HG03159 (cell line): ENCODE data around the gene OGFR.

Experiments used
- ATAC-seq: cut with Tn5 transposase; IDR thresholded peaks from one replicate; pipeline ENCODE4 v1.9.1; 2021; ENCODE audit warnings: mild to moderate bottlenecking, moderate library complexity; ENCODE audit not compliant: unreplicated experiment

Gene OGFR

DNA sequence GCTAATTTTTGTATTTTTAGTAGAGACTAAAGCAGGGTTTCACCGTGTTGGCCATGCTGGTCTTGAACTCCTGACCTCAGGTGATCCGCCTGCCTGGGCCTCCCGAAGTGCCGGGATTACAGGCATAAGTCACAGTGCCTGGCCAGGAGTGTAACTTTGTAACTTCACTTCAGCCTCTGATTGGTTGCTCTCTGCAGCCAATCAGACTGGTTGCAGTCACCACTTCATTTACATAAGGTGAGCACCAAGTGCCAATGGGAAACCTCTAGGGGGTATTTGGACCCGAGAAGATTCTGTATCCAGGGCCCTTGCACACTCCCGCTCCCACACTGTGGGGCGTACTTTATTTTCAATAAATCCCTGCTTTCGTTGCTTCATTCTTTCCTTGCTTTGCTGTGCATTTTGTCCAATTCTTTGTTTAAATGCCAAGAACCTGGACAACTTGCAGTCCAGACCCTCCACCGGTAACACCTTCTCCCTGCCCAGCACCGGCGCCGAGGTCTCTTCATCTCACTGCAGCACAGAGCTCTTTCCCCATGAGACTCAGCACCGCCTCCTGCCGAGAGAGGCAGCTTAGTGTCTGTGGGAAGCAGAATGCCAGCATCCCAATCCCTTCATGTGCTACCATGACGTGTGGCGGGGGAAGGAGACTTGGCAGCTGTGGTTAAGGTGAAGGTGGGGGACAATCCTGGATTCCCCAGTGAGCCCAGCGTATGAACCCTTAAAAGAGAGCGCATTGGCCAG is 22.3 kb upstream of the OGFR start:
- ATAC-seq, result no peak

DNA sequence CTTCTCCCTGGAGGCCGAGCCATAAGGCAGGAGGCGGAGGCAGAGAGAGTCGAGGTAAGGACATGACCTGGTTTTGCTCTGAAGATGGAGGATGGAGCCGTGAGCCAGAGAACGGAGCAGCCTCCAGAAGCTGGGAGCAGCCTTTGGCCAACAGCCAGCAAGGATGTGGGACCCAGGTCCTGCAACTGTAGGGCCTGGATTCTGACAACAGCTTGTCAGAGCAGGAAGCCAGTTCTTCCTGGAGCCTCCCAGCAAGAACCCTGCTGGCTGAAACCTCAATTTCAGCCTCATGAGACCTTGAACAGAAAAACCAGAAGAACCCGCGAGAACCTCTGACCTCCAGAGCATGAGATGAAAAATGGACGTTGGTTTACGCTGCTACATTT is 21.7 kb upstream of the OGFR start:
- ATAC-seq, result no peak

DNA sequence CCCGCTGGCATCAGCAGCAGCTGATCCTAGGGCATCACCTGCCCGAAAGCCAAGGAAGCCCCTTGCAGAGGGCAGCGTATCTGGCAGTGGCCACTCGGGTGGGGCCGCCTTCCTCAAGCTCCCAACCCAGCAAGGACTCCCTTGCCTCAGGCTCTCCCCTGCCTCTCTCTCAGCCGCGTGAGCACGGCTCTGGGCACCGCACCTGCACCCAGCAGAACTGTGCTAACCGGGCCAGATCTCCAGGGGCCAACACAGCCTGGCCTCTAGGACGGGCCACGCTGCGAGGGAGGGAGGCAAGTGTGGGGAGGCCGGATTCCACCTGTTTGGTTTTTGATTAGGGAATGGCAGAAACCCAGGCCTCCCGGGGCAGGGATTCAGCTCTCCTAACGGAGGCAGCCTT is 20.1 kb upstream of the OGFR start:
- ATAC-seq, result no peak

DNA sequence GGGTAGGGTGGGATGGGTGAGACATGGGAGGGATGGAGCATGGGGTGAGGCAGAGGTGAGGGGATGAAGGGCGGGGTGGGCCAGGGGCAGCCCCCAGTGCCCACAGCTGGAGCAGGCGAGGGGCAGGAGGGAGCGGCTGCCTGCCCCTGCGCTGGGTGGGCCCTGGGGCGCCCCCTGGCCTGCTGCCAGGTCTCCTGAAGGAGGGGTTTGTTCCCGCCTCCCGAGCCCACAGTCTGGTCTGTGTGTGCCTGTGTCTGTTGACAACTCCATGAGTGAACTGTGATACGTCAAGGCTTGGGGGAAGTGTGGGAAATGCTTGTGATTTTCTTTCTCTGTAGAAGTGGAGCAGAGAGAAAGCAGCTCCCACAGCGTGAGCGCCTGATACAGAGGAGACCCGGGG is 19.2 kb upstream of the OGFR start:
- ATAC-seq, result no peak

DNA sequence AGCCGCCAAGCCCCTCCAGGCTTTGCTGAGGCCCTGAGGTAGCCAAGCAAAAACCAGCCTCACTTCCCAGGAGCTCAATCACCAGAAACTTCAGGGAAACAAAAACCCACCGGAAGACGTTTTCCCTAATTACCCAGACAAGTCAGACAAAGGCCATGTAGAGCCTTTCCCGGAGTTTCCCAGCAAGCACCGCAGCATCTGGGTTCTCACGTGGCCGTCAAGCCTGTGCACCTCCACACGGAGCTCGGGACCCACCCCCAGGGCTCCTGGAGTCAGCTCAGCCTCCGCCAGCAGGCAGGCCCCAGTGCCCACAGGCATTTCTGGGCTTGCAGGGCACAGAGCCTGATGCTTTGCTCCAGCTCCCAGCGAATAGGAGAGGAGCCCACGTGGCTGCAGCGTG is 18.5 kb upstream of the OGFR start:
- ATAC-seq, result no peak

DNA sequence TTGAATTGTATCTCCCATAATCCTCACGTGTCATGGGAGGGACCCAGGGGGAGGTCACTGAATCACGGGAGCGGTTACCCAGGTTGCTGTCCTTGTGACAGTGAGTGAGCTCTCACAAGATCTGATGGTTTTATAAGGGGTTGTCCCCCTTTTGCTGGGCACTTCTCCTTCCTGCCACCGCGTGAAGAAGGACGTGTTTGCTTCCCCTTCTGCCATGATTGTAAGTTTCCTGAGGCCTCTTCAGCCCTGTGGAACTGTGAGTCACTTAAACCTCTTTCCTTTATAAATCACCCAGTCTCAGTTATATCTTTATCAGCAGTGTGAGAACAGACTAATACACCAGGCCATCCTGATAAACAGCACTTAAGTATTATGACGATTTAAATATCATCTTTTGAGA is 17.3 kb upstream of the OGFR start:
- ATAC-seq, result no peak

DNA sequence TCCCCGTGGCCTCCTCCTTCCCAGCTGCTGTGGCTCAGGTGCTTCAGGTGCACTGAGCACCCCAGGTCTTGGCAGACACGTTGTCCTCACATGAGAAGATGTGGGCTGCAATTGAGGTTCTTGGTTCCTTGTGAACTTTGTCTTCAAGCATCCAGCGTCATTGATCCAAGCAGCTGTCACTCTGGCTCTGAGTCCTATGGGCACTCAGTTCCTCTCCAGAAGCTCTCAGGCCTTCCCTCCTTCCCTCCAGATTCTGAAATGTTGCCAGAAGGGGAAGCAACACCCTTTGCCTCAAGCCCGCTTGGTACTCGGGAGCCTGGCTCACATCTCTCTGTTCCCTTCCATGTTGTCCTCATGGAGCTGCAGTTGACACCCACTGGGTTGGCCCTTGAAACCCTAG is 16.8 kb upstream of the OGFR start:
- no peak for ATAC-seq

DNA sequence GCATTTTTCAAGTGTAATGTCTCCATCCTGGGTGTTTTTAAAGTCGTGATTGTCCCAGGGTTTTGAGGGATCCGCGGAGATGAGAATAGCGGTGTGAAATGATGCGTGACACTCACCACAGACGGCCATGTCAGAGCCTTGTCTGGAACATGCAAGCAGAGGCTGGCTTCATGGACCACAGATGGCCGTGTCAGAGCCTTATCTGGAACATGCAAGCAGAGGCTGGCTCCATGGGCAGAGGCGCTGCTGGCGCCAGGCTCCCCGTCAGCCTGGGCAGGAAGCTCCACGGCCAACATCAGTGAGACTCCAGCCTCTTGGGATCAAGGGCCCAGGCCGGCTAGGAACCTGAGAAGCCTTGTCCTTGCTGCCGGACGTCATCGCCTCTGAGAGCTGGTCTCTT is 16.0 kb upstream of the OGFR start:
- ATAC-seq, result no peak

DNA sequence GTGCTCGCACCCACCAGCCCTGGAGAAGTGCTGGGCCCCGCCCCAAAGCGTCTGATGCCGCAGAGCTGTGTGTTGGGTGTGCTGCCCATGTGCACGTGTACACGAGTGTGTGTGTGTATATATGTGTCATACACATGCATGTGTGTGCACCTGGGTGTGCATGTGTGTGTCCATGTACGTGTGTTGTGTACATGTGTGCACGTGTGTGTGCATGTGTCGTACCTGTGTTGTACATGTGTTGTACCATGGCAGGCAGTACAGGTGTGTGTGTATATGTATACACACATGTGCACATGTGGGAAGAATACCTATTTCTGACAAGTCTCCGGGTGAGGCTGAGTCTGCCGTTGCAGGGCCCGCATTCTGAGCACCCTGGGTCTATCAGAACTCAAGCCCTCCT is 14.6 kb upstream of the OGFR start:
- ATAC-seq, result no peak

DNA sequence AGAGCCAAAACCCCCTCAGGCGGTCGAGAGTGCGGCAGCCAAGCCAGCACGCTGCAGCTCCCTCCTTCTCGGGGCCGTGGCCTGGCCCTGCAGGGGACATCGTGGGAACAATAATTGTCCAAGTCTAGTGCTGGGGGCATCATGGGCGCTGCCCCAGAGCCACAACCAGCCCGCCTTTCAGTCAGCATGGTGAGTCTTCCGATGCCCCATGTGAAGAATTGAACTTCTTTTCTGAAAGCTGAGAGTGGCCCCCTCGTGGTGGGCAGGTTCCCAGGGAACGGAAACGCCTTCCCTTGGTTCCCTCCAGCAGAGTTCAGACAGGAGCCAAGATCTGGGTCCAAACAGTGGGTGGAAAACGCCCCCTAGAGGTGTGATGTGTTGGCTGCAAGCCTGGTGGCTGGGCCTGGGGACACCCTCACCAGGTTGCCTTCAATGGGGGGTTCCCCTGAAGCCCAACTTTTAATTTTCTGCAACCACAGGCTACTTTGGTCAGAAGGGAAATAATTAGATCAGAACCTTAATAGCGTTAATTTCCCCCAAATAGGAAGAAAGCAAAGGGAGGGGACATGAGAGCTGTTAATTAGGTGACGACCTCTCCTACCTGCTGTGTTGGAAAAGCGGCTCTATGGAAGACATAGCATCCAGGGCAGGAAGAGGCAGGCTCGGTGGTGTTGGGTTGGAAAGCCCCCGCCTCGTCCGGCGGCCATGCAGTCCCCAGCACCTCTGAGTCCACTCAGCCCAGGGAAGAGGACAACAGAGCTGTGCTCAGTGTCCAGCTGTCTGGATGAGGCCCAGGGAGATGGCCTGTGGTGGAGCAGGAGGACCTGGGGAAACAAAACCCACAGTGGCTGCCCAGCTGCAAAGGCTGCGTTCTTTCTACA is 13.1 kb upstream of the OGFR start:
- ATAC-seq, result no peak

DNA sequence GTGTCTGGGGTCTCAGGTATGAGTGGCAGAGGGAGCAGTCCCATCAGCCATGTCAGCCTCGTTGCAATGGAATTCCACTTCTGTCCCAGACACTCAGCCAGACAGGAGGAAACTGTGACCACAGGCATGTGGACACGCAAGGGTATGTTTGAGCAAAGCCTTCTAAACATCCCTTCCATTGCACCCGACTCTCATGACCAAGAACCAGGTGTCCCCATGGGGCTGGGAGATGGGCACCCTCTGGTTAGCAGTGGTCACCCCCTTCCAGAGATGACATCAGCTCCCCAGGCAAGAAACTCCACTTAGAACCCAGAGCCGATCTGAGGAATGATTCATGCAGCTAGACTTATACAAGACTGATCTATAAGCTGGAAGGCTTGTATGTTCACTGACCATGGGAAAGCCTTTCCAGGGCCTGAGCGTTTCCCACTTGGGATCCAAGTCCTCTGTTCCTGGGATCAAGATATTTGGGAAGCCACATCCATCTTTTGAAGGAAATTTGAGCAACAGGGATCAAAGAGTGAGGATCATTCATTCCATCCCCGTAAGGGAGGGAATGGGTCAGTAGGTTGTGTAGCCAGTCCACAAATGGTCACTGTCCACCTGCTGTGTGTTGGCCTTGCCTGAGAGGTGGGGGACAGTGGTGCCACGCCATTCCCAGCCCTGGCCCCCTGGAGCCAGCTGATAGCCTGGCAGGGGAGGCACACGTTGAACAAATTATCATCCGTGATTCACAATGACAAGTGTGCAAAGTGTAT is 12.3 kb upstream of the OGFR start:
- no peak for ATAC-seq

DNA sequence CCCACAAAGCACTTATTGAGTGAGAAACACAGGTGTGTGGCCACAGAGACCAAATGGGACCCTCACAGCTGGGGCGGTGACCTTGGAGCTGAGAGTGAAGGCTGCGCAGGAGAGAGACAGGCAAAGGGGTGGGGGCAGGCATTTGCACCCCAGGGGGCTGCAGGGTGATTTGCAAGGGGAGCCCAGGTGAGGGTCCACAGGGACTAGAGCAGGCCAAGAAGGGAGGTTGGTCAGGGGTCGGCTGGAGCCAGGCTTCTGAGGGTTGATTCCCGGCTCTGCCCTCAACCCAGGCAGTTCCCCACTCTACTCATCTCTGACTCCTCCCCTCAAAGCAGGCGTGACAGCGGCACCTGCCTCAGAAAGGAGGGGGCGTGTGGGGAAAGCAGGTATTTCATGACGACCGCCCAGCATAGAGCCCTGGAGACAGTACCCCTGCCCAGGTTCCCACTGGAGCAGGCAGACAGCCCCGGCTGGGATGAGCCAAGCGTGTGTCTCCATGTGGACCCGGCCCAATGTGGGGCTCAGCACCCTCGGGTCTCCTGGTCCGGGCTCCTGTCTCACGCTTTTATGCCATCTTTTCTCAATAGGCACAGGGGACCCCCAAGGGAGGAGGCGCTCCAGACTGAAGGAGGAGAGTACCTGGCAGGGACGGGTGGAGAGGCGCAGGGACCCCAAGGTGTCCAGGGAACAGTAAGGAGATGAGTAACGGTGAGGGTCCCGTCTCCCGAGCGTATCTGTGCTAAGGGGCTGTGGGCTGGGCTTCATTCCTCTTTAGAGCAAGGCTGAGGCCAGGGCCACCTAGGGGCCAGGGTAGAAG is 11.5 kb upstream of the OGFR start:
- no peak for ATAC-seq

DNA sequence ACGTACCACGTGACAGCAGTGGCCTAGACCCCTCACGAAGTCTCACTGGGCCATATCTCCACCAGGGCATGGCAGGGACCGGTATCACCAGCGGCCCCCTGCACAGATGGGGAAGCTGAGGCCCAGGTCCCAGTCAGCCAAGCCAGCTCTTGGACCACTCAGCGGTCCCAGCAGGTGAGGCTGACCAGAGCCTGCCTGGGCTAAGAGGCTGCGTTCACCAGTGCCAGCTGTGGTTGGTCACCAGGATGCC is 11.0 kb upstream of the OGFR start:
- no peak for ATAC-seq

DNA sequence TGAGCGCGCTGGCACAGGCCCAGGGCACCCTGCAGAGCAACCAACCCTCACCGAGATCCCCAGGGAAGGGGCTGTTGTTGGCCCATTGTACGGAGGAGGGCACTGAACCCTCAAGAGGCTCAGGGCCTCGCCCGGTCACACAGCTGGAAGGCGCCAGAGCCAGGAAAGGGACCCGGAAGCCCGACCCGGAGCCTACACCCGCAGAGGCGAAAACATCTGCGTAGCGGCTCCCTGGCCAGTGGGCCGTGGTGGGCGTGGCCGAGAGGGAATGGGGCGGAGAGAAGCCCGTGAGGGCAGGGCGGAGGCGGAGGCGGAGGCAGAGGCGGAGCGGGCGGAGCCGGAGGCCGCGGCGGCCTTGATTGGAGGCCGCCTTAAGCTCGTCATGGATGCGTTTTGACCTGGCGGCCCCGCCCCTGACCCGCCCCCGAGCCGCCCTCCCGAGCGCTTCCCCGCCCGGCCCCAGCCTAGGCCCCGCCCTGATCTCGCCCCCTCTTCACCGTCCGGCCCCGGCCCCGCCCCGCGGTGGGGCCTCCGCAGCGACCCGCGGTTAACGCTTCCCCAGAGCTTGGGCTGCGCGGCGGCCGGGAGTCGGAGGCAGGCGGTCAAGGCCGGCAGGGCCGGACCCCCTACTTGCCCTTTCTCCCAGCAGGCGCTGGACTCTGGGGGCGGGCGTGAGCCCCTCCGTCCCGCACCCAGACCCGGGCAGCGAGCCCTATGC is 10.5 kb upstream of the OGFR start:
- peak; percentile 70 for ATAC-seq

DNA sequence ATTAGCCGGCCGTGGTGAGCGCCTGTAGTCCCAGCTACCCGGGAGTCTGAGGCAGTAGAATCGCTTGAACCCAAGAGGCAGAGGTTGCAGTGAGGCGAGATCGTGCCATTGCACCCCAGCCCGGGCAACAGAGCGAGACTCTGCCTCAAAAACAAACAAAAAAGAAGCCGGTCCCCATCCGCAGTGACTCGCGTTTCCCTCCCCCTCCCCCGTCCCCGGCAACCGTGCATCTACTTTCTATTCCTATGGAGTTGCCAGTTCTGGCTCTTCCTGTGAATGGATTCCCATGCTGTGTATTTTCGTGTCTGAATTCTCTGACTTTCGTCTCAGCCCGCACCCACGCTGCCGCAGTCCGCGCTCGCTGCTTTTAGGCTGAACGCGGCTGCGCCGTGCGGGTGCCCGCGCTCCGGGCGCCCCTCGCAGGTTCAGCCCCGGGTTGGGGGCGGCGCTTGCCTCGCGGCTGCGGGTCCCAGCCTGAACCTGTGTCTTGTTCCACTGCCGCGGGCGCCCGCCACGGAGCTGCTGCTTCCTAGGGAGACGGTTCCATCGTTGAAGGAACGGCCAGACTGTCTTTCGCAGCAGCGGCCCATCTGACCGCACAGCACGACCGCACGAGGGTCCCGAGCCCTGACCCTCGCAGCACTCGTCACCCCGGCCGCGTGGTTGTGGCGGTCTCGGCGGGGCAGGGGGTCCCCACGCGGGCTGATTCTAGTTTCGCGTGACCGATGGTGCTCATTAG is 9.4 kb upstream of the OGFR start:
- ATAC-seq, result no peak

DNA sequence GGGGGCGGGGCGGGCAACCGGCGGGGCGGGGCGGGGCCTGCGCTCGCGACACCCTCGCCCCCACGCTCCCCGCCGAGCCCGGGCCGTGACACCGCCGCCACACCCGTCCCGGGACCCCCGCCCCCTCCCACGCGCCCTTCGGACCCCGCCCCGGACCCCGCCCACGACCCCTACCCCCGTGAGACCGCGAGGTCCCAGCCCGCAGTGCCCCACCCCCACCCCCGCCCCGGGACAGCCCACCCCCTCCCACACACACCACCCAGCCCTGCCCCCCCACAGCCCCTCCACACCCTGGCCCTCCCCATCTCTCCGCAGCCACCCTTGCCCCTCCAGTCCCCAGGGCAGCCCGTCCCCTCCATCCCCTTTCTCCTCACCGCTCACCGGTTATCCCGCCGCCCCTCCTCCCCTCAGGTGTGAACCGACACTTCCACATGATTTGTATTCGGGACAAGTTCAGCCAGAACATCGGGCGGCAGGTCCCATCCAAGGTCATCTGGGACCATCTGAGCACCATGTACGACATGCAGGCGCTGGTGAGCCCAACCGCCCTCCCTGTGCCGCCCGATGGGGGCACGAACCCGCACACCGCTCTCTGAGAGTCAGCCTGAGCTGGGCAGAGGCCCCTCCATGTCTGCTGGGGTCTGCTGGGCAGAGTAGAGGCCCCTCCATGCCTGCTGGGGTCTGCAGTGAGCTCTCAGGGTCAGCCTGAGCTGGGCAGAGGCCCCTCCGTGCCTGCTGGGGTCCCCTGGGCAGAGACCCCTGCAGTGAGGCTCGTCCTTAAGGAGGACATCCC is 7.7 kb upstream of the OGFR start:
- ATAC-seq, result peak; percentile 1

DNA sequence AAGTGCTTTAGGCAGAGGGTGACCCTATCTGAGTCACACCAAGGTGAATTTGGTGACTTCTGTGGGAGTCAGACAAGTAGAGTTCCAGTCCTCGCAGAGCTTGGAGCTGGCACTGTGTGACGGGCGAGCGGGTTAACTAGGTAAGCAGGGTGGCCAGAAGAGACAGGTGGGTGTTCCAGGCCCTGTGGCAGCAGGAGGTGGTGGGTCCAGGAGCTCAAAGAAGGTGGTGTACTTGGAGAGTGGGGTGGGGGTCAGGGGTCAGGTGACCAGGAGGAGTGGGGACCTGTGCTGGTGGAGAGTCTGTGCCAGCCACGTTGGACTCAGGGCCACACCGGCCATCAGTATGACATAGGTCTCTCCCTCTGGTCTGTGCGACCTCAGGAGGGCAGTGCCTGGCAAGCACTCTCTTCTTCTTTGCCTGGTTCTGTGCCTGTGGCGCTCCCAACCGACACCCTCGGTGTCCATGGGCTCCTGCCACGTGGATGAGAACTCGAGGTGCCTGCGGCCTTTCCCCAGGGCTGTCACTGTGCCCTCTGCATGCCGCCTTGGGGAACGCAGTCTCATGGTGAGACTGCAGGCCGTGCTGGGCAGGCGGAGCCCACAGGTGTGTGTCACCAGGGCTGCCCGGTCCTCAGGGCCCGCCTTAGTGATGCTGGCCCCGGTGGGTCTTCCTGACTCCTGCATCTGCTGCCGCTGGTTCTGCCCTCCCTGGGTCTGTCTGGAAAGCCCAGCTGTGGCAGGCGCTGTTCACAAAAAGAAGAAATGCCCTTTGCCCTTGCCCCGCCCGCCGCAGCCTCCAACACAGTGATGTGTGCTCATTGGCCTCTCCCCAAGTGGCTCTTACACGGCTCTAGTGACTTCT is 6.7 kb upstream of the OGFR start:
- no peak for ATAC-seq

DNA sequence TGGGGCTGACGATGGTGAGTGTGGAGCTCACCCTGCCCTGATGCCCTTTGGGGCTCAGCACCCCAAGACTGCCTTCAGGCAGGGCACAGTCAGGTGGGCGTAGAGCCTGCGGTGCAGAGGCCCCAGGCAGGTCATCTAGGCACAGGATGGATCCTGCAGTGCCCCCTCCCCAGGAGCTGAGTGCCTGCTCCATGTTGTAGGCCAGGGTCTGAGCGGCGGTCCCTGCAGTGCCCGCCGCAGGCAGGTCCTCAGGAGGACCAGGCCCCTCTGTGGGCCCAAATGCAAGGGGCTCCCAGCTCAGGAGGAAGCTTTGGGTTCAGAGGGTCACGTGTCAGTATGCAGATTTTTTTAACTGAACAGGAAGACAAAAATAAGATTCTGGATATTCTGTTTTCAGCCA is 5.6 kb upstream of the OGFR start:
- no peak for ATAC-seq
